ENCODE data around the gene OPA1.

Gene OPA1

DNA sequence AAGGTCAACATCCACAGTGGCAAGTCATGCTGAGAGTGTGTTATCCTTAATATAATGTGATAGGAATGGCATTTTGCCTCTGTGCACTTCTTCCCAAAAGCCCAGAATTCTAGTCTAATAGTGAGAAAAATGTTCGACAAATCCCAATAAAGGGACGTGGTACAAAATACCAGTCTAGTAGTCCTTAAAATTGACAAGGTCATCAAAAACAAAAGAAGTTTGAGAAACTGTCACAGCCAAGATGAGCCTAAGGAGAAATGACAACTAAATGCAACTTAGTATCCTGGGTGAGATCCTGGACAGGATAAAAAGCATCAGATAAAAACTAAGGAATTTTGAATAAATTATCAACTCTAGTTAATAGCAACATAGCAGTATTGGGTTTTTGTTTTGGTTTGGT lies 23.9 kb upstream of the OPA1 start:
- no peak overlapping the region for H3K27ac ChIP-seq
- TF ChIP-seq ZFX (IDR thresholded peaks at IDR 0.05; ENCODE audit: borderline replicate concordance) (no peak), CTCF (IDR thresholded peaks at IDR 0.05) (no peak)

GRCh38 chr3:193572426-193572908 lies 20.5 kb upstream of the OPA1 start:
- H3K27ac ChIP-seq, result no peak overlapping the region
- TF ChIP-seq CTCF (IDR thresholded peaks at IDR 0.05) (peak; percentile 87), ZFX (IDR thresholded peaks at IDR 0.05; ENCODE audit: borderline replicate concordance) (no peak)

- H3K27ac ChIP-seq, result no peak overlapping the region
- no peak for TF ChIP-seq CTCF (IDR thresholded peaks at IDR 0.05)
- TF ChIP-seq ZFX (IDR thresholded peaks at IDR 0.05; ENCODE audit: borderline replicate concordance), result no peak
Observed at GRCh38 chr3:193573403-193574191, 19.4 kb upstream of the OPA1 start.

DNA sequence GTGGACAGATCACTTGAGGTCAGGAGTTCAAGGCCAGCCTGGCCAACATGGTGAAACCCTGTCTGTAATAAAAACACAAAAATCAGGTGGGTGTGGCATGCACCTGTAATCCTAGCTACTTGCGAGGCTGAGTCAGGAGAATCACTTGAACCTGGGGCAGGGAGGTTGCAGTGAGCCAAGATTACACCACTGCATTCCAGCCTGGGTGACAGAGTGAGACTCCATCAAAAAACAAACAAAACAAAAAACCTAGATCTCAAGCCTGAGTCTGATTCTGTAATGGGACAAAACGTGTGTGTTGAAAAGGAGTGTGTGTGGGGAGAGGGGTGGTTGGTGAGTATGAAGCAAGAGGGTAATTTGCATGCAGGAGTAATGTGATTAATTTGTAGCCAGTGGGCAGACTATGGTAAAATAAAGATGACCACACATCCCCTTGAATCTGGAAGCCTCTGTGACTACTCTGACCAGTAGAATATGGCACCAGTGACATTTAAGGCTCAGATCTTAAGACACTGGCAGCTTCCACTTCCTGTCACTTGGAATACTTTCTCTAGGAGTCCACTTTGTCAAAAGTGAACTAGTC lies 18.4 kb upstream of the OPA1 start:
- no peak for TF ChIP-seq ZFX (IDR thresholded peaks at IDR 0.05; ENCODE audit: borderline replicate concordance)
- TF ChIP-seq CTCF (IDR thresholded peaks at IDR 0.05), result no peak

DNA sequence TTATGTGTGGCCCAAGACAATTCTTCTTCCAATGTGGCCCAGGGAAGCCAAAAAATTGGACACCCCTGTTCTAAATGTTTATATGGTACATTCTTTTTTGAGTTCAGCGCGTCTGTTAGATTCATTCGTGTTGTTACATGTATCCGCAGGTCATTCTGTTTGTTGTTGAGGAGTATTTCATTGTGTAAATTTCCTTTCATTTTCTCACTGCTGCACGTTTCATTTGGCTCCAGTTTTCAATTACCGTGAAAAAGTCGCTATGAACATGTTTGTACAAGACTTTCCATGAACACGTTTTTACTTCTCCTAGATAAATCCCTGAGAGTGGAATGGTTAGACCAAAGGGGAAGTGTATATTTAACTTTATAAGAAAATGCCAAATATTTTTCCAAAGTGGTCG lies 7.5 kb upstream of the OPA1 start:
- TF ChIP-seq CTCF (IDR thresholded peaks at IDR 0.05), result no peak
- no peak for TF ChIP-seq ZFX (IDR thresholded peaks at IDR 0.05; ENCODE audit: borderline replicate concordance)
- no peak overlapping the region for H3K27ac ChIP-seq

More for the DNA sequence above, 18.4 kb upstream of the OPA1 start:
- H3K27ac ChIP-seq, result no peak overlapping the region

DNA sequence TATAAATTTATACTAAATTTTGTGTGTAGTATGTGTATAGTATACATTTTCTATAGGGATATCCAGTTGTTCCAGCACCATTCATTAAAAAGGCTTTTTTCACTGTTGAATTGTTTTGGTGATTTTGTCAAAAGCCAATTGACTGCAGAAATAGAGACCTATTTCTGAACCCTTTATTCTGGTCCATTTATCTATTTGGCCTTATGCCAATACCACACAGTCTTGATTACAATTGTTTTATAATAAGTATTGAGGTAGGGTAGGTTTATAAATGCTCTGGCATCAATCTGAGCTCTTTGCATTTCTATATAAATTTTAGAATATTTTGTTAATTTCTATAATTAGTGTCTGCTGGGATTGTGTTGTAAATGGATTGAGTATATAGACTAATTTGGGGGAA lies 6.5 kb upstream of the OPA1 start:
- H3K27ac ChIP-seq, result no peak overlapping the region

More for the DNA sequence above, 6.5 kb upstream of the OPA1 start:
- no peak for TF ChIP-seq CTCF (IDR thresholded peaks at IDR 0.05)
- no peak for TF ChIP-seq ZFX (IDR thresholded peaks at IDR 0.05; ENCODE audit: borderline replicate concordance)

Measured in 22Rv1 (cell line).